ENCODE measurements around the gene ENKD1.

- no peak for TF ChIP-seq REST (IDR thresholded peaks at IDR 0.05; ENCODE audit: low read depth)
- no peak for TF ChIP-seq TEAD4 (IDR thresholded peaks at IDR 0.05)
- no peak for TF ChIP-seq TAF1 (IDR thresholded peaks at IDR 0.05; ENCODE audit: low read depth)
- TF ChIP-seq FOXM1 (IDR thresholded peaks at IDR 0.05; ENCODE audit: borderline replicate concordance, low read depth) = no peak
- TF ChIP-seq EGR1 (IDR thresholded peaks at IDR 0.05) = no peak
- no peak for TF ChIP-seq CEBPB (IDR thresholded peaks at IDR 0.05)
- TF ChIP-seq TCF12 (IDR thresholded peaks at IDR 0.05; ENCODE audit: low read depth) = no peak
- no peak for TF ChIP-seq EP300 (IDR thresholded peaks at IDR 0.05; ENCODE audit: borderline replicate concordance)
- no peak for TF ChIP-seq MAX (IDR thresholded peaks at IDR 0.05)
Measured at GRCh38 chr16:67678354-67679023, 11.9 kb upstream of the ENKD1 start.
